OCI-LY7 (cell line): ENCODE results near the gene NFKBIE. TPM values are rescaled to one million over a fixed set of nuclear protein-coding genes. Genes with fewer than 3 reads are reported as not detected.

ENCODE experiments used
- BruUV-seq: library from RNA; stranded (reverse); fragments of 400-500 nt; replicated peaks from 2 replicates; lab custom pipeline; 2021; lab: Mats Ljungman, UMichigan
- CTCF ChIA-PET: fragments of 300-600 bp; sonication (Branson Sonifier 250); formaldehyde crosslinking; loops from one replicate; lab custom pipeline; 2022; ENCODE audit warnings: antibody characterized with exemption; ENCODE audit not compliant: unreplicated experiment; lab: Charles Lee
- POLR2A ChIA-PET: fragments of 300-600 bp; sonication (Branson Sonifier 250); formaldehyde crosslinking; loops from one replicate; lab custom pipeline; 2022; ENCODE audit warnings: antibody characterized with exemption; lab: Charles Lee
- DNase-seq: peaks from one replicate; pipeline ENCODE4 v3.0.0-alpha.2; 2015; ENCODE audit warnings: low spot score
- H2AFZ ChIP-seq: fragments of 200-600 bp; sonication (generic), shearing (Covaris generic); 2 replicates; pipeline ENCODE4 v1.6.1; 2014; ENCODE audit warnings: mild to moderate bottlenecking, antibody characterized with exemption, low read length, moderate library complexity
- H3K27ac ChIP-seq: fragments of 200-600 bp; sonication (generic); 2 replicates; pipeline ENCODE4 v1.5.1; 2014; ENCODE audit warnings: mixed run types, low read depth, mild to moderate bottlenecking, moderate library complexity, low read length, inconsistent platforms; ENCODE audit not compliant: poor library complexity, severe bottlenecking
- H3K36me3 ChIP-seq: fragments of 200-600 bp; sonication (generic); 2 replicates; pipeline ENCODE4 v1.6.1; 2014; ENCODE audit warnings: mild to moderate bottlenecking, antibody characterized with exemption, low read length, moderate library complexity, mixed read lengths; ENCODE audit not compliant: insufficient read depth
- H3K4me1 ChIP-seq: fragments of 200-600 bp; sonication (generic); 2 replicates; pipeline ENCODE4 v1.5.1; 2014; ENCODE audit warnings: mild to moderate bottlenecking, low read length; ENCODE audit not compliant: insufficient read depth, poor library complexity, severe bottlenecking
- H3K4me2 ChIP-seq: fragments of 200-600 bp; sonication (generic); 2 replicates; pipeline ENCODE4 v1.6.1; 2014; ENCODE audit warnings: mild to moderate bottlenecking, low read length
- H3K4me3 ChIP-seq: fragments of 200-600 bp; sonication (generic); 2 replicates; pipeline ENCODE4 v1.5.1; 2014; ENCODE audit warnings: mild to moderate bottlenecking, low read depth, low read length; ENCODE audit not compliant: poor library complexity, severe bottlenecking
- H3K79me2 ChIP-seq: fragments of 200-600 bp; sonication (generic); 2 replicates; pipeline ENCODE4 v1.6.1; 2016; ENCODE audit warnings: low read depth, mild to moderate bottlenecking, low read length, moderate library complexity, mixed read lengths; ENCODE audit not compliant: insufficient read depth
- H3K9me2 ChIP-seq: fragments of 200-600 bp; sonication (generic); 2 replicates; pipeline ENCODE4 v1.6.1; 2016; ENCODE audit warnings: mild to moderate bottlenecking, low read length, mixed read lengths; ENCODE audit not compliant: insufficient read depth
- H3K9me3 ChIP-seq: fragments of 200-600 bp; sonication (generic); 2 replicates; pipeline ENCODE4 v1.6.1; 2014; ENCODE audit warnings: mild to moderate bottlenecking, mixed run types, low read length, mixed read lengths
- H4K20me1 ChIP-seq: fragments of 200-600 bp; sonication (generic); 2 replicates; pipeline ENCODE4 v1.6.1; 2014; ENCODE audit warnings: mild to moderate bottlenecking, antibody characterized with exemption, low read length, moderate library complexity, mixed read lengths; ENCODE audit not compliant: insufficient read depth
- CTCF ChIP-seq: fragments of 200-600 bp; sonication (generic); conservative IDR thresholded peaks from 2 replicates; pipeline ENCODE4 v1.5.1; 2014; ENCODE audit warnings: mild to moderate bottlenecking, antibody characterized with exemption, low read length, moderate library complexity, mixed read lengths
- EZH2phosphoT487 ChIP-seq: fragments of 200-600 bp; sonication (generic); IDR thresholded peaks from 2 replicates; pipeline ENCODE4 v1.6.1; 2018; ENCODE audit warnings: low read depth, borderline replicate concordance, mild to moderate bottlenecking, mixed run types, antibody characterized with exemption, low read length, moderate library complexity, mixed read lengths
- intact Hi-C: fragments of 100-400 bp; cut with micrococcal nuclease; formaldehyde crosslinking; loops from one replicate; pipeline ENCODE4 v1.10.0; 2022; ENCODE audit not compliant: unreplicated experiment
- total RNA-seq, 2 experiments: library from RNA; depleted of rRNA in 1 of 2; stranded (reverse); fragments of >200 nt in 1 of 2; shearing (Covaris generic) in 1 of 2; gene quantifications; 2 replicates each; pipeline ENCODE4 v1.2.3, GENCODE V29; 2014 to 2022

Gene NFKBIE
- total RNA-seq, 2 experiments from 2014 or later: 24.8 to 43.1 TPM

GRCh38 chr6:44251576-44252524, 13.5 kb downstream of the NFKBIE start:
- Histone ChIP-seq H3K79me2 (peaks cover 51% of the 10 kb centered on the region), H4K20me1 (peaks cover 51% of the 10 kb centered on the region), H3K4me2 (peak overlapping the region; percentile 14; the same call in 1 of the 2 replicates), H3K4me1 (peaks cover 73% of the 10 kb centered on the region), H3K9me3 (no peaks in the 10 kb centered on the region), H3K27ac (no peak overlapping the region), H3K9me2 (no peaks in the 10 kb centered on the region), H3K36me3 (peaks cover 93% of the 10 kb centered on the region), H2AFZ (no peak overlapping the region), H3K4me3 (no peak overlapping the region)
- DNase-seq: no peak
- ChIA-PET POLR2A (interaction anchor here (0.7 to 1.0 kb wide), 2 partner anchors 27 to 57 kb away, joined by 3 read pairs; no protein-coding TSS in a partner anchor), CTCF (no interaction called here)
- BruUV-seq: no TSS peak
- intact Hi-C loops: no loop called here
- TF ChIP-seq CTCF: no peak
- no peak for TF ChIP-seq EZH2phosphoT487

GRCh38 chr6:44250718-44251123, 14.6 kb downstream of the NFKBIE start:
- TF ChIP-seq EZH2phosphoT487 (no peak), CTCF (no peak)
- no TSS peak for BruUV-seq
- DNase-seq: no peak
- Histone ChIP-seq H3K9me3 (no peaks in the 10 kb centered on the region), H2AFZ (no peak overlapping the region), H3K4me2 (peak overlapping the region; percentile 98; the same call in 1 of the 2 replicates), H3K79me2 (peaks cover 52% of the 10 kb centered on the region), H3K9me2 (no peaks in the 10 kb centered on the region), H3K4me3 (no peak overlapping the region), H3K27ac (no peak overlapping the region), H4K20me1 (peaks cover 51% of the 10 kb centered on the region), H3K4me1 (peaks cover 65% of the 10 kb centered on the region), H3K36me3 (peaks cover 88% of the 10 kb centered on the region)
- CTCF ChIA-PET: no interaction called here
- POLR2A ChIA-PET: interaction anchor here (0.6 to 1.0 kb wide), 3 partner anchors 26 to 56 kb away, joined by 3 read pairs; no protein-coding TSS in a partner anchor
- intact Hi-C loops: no loop called here
